Measurements from ENCODE around the gene VTN.

VTN gene

DNA sequence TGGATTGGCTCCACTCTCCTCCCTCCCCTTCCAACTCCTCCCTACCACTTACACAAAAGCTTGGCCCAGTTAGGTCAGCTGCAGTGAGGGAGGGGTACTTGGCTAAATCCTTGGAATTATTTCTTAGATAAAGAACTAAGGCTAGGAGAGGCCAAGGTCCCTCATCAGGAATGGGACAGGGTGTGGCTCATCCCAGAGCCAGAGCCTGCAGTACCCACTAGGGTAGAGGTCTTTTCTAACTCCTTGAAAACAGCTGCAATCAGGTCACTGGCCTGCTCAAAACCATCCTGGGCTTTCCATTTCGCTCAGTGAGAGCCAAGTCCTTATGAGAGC is 37.8 kb upstream of the VTN start (continued):
- TF ChIP-seq, protein P1, sequence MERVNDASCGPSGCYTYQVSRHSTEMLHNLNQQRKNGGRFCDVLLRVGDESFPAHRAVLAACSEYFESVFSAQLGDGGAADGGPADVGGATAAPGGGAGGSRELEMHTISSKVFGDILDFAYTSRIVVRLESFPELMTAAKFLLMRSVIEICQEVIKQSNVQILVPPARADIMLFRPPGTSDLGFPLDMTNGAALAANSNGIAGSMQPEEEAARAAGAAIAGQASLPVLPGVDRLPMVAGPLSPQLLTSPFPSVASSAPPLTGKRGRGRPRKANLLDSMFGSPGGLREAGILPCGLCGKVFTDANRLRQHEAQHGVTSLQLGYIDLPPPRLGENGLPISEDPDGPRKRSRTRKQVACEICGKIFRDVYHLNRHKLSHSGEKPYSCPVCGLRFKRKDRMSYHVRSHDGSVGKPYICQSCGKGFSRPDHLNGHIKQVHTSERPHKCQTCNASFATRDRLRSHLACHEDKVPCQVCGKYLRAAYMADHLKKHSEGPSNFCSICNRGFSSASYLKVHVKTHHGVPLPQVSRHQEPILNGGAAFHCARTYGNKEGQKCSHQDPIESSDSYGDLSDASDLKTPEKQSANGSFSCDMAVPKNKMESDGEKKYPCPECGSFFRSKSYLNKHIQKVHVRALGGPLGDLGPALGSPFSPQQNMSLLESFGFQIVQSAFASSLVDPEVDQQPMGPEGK (CRISPR knock-in tag; IDR thresholded peaks at IDR 0.05; ENCODE audit: borderline replicate concordance): no peak
- TF ChIP-seq OSR1 (CRISPR knock-in tag; IDR thresholded peaks at IDR 0.05) (no peak), ZC3H10 (CRISPR knock-in tag; IDR thresholded peaks at IDR 0.05) (no peak), CSDC2 (CRISPR knock-in tag; IDR thresholded peaks at IDR 0.05) (no peak), ZNF565 (CRISPR knock-in tag; conservative IDR thresholded peaks at IDR 0.05; ENCODE audit: low read depth) (no peak)

DNA sequence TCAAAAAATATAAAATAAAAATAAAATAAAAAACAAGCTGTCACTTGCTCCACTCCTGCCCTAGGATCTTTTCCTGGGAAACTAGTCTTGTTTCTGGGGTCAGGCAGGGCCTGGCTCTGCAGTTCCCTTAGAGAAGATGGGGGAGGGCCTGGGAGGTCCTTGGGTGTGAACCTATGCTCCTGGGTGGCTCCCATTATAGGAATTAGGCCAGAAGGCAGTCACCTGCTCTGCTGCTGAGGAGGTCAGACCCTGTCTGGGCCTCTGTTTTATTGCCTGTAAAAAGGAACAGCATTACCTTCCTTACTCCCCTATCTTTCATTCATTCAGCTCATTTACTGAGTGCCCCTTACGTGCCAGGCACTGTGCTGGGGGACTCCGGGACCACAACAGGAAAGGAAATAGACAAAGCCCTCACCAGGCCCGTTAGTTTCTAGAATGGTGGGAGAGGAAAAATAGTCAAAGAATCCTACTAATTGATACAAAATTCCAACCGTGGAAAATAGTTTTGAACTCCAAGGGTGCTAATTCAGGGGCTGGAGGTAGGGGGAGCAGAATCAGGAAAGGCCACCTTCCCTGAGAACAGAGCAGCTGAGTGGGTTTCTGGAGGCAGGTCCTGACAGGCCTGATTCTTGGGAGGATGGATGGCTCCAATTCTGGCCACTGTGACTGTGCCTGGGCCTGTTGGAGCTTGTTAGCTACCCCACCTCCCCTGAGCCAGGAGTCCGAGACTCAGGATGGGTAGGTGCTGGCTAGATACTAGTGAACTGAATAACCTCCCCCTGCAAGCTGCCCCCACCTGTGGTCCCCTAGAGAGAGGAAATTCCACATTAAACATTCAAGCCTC is 37.2 kb upstream of the VTN start:
- TF ChIP-seq TOX (CRISPR knock-in tag; IDR thresholded peaks at IDR 0.05; ENCODE audit: borderline replicate concordance) (no peak), RARB (CRISPR knock-in tag; IDR thresholded peaks at IDR 0.05) (no peak), ISL1 (CRISPR knock-in tag; IDR thresholded peaks at IDR 0.05) (no peak), GLIS3 (CRISPR knock-in tag; IDR thresholded peaks at IDR 0.05) (no peak), ZC3H10 (CRISPR knock-in tag; IDR thresholded peaks at IDR 0.05) (no peak), ZNF565 (CRISPR knock-in tag; conservative IDR thresholded peaks at IDR 0.05; ENCODE audit: low read depth) (no peak), CSDC2 (CRISPR knock-in tag; IDR thresholded peaks at IDR 0.05) (no peak)
- no peak for ATAC-seq

DNA sequence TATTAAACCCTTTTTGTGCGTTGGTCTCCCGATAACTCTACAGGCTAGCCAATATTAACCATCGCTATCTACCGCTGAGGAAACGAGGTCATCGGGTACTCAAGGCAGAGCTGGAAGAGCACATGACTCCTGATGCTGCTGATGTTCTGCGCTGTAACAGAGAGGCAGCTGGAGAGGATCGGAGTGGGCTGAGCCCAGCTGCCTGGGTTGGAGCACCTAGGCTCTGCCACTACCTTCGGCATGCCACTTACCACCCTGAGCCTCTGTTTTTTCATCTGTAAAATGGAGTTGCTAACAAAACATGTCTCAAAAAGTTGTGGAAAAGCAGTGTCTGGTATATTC is 36.3 kb upstream of the VTN start:
- TF ChIP-seq ISL1 (CRISPR knock-in tag; IDR thresholded peaks at IDR 0.05): no peak
- TF ChIP-seq, protein P2, sequence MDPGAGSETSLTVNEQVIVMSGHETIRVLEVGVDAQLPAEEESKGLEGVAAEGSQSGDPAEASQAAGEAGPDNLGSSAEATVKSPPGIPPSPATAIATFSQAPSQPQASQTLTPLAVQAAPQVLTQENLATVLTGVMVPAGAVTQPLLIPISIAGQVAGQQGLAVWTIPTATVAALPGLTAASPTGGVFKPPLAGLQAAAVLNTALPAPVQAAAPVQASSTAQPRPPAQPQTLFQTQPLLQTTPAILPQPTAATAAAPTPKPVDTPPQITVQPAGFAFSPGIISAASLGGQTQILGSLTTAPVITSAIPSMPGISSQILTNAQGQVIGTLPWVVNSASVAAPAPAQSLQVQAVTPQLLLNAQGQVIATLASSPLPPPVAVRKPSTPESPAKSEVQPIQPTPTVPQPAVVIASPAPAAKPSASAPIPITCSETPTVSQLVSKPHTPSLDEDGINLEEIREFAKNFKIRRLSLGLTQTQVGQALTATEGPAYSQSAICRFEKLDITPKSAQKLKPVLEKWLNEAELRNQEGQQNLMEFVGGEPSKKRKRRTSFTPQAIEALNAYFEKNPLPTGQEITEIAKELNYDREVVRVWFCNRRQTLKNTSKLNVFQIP (CRISPR knock-in tag; IDR thresholded peaks at IDR 0.05; ENCODE audit: borderline replicate concordance, low read depth): no peak
- no peak for TF ChIP-seq PPARA (CRISPR knock-in tag; IDR thresholded peaks at IDR 0.05; ENCODE audit: borderline replicate concordance)
- TF ChIP-seq, protein P3, sequence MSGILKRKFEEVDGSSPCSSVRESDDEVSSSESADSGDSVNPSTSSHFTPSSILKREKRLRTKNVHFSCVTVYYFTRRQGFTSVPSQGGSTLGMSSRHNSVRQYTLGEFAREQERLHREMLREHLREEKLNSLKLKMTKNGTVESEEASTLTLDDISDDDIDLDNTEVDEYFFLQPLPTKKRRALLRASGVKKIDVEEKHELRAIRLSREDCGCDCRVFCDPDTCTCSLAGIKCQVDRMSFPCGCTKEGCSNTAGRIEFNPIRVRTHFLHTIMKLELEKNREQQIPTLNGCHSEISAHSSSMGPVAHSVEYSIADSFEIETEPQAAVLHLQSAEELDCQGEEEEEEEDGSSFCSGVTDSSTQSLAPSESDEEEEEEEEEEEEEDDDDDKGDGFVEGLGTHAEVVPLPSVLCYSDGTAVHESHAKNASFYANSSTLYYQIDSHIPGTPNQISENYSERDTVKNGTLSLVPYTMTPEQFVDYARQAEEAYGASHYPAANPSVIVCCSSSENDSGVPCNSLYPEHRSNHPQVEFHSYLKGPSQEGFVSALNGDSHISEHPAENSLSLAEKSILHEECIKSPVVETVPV (CRISPR knock-in tag; IDR thresholded peaks at IDR 0.05): no peak
- no peak for TF ChIP-seq SNAI2 (CRISPR knock-in tag; IDR thresholded peaks at IDR 0.05)
- no peak for TF ChIP-seq ESRRG (CRISPR knock-in tag; IDR thresholded peaks at IDR 0.05)
- peak; percentile 16; the same call in 2 of the 3 replicates for ATAC-seq

DNA sequence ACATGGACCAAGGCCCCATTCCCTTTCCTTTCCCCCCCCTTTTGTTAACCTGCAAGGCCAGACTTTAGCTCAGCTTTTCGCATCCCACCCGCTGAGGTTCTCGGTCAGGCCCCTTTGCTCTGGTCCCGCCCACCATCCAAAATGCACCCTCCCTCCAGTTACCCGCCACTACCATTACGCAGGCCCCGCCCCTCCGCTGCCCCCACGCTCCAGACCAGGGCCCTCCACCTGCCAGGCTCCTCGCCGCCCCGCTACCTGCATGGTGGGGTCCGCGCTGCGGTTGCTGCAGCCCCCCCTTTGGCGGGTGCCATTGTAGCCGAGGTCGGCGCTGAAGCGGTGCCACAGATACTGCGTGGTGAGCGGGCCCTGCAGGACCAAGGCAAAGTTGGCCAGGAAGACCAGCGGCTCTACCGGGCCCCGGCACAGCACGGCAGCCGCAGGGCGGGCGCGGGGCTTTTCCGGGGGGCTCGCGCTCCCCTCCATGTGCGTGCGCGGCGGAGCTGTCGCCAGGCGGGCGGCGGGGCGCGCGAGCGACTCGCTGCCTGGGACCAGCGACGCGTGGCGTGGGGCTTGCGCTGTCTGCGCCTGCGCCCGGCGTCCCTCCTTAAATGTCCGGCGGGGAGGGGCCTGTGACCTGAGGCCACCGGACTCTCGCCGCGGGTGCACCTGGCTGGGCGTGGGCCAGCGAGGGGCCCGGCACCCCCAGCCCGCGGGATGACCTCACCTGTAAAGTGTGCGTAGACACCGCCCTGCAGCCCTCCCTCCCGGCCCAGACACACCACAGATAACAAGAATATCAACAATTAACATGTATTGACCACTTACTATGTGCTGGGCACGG is 35.7 kb upstream of the VTN start, which contains the start of gene SLC46A1:
SLC46A1 (minus strand) TSS at position 581 of the 841 bp plus-strand sequence; CDS start at position 483, 98 bp downstream.
- peak; percentile 85 for ATAC-seq
- TF ChIP-seq ESRRG (CRISPR knock-in tag; IDR thresholded peaks at IDR 0.05) (0 out of 2 replicates have a peak, but pooled peaks have one; percentile 58), TCF4 (CRISPR knock-in tag; IDR thresholded peaks at IDR 0.05; ENCODE audit: borderline replicate concordance) (no peak), ZNF565 (CRISPR knock-in tag; conservative IDR thresholded peaks at IDR 0.05; ENCODE audit: low read depth) (no peak), ZNF70 (CRISPR knock-in tag; IDR thresholded peaks at IDR 0.05) (no peak), ZNF8 (CRISPR knock-in tag; IDR thresholded peaks at IDR 0.05) (no peak), RARB (CRISPR knock-in tag; IDR thresholded peaks at IDR 0.05) (no peak)
- TF ChIP-seq, protein P2 (CRISPR knock-in tag; IDR thresholded peaks at IDR 0.05; ENCODE audit: borderline replicate concordance, low read depth): no peak
- TF ChIP-seq, protein P4, sequence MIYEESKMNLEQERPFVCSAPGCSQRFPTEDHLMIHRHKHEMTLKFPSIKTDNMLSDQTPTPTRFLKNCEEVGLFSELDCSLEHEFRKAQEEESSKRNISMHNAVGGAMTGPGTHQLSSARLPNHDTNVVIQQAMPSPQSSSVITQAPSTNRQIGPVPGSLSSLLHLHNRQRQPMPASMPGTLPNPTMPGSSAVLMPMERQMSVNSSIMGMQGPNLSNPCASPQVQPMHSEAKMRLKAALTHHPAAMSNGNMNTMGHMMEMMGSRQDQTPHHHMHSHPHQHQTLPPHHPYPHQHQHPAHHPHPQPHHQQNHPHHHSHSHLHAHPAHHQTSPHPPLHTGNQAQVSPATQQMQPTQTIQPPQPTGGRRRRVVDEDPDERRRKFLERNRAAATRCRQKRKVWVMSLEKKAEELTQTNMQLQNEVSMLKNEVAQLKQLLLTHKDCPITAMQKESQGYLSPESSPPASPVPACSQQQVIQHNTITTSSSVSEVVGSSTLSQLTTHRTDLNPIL (CRISPR knock-in tag; IDR thresholded peaks at IDR 0.05; ENCODE audit: low read depth): no peak

All from SK-N-SH treated with all-trans-retinoic acid at 6 μM for 48 hours (cell line).